ENCODE data around the gene PAQR8. TPM values are rescaled to one million over a fixed set of nuclear protein-coding genes. Genes with fewer than 3 reads are reported as not detected.
A peak's percentile ranks its signal among the peaks of the same experiment; 100 is the strongest.
"Not testable (repeated sequence)": the region's sequence is repeated elsewhere in the genome, so short reads cannot be mapped to it uniquely, and the experiment has no call there.

Gene PAQR8
- total RNA-seq, 1 donor from 2014 or later = 4.4 TPM

- no peak for DNase-seq (ENCODE audit: low read depth)
- no peaks in the 10 kb centered on the region for H3K36me3 ChIP-seq (ENCODE audit: control insufficient read depth, insufficient read depth, low read length)
- TF ChIP-seq CTCF (IDR thresholded peaks at IDR 0.05; ENCODE audit: insufficient read depth, low read length, poor library complexity, severe bottlenecking) = no peak
Measured at GRCh38 chr6:52420668-52421358, 58.9 kb downstream of the PAQR8 start.

GRCh38 chr6:52422156-52422555 lies 60.2 kb downstream of the PAQR8 start:
- no peak for TF ChIP-seq CTCF (IDR thresholded peaks at IDR 0.05; ENCODE audit: insufficient read depth, low read length, poor library complexity, severe bottlenecking)
- no peak for DNase-seq (ENCODE audit: low read depth)
- Histone ChIP-seq H3K27me3 (ENCODE audit: control insufficient read depth, insufficient read depth, low read length) (no peaks in the 10 kb centered on the region), H3K36me3 (ENCODE audit: control insufficient read depth, insufficient read depth, low read length) (no peaks in the 10 kb centered on the region), H3K4me3 (ENCODE audit: low read depth, low read length) (no peak overlapping the region)

More at GRCh38 chr6:52420668-52421358, 58.9 kb downstream of the PAQR8 start:
- no peaks in the 10 kb centered on the region for H3K27me3 ChIP-seq (ENCODE audit: control insufficient read depth, insufficient read depth, low read length)
- peak overlapping the region; percentile 89 for H3K4me3 ChIP-seq (ENCODE audit: low read depth, low read length)

- TF ChIP-seq CTCF (IDR thresholded peaks at IDR 0.05; ENCODE audit: insufficient read depth, low read length, poor library complexity, severe bottlenecking) = no peak
- Histone ChIP-seq H3K4me3 (ENCODE audit: low read depth, low read length) (no peak overlapping the region), H3K36me3 (ENCODE audit: control insufficient read depth, insufficient read depth, low read length) (no peaks in the 10 kb centered on the region), H3K27me3 (ENCODE audit: control insufficient read depth, insufficient read depth, low read length) (no peaks in the 10 kb centered on the region)
- no peak for DNase-seq (ENCODE audit: low read depth)
Measured at GRCh38 chr6:52423448-52423847, 61.5 kb downstream of the PAQR8 start.

- TF ChIP-seq CTCF (IDR thresholded peaks at IDR 0.05; ENCODE audit: insufficient read depth, low read length, poor library complexity, severe bottlenecking) = no peak
- no peaks in the 10 kb centered on the region for H3K27me3 ChIP-seq (ENCODE audit: control insufficient read depth, insufficient read depth, low read length)
- no peak overlapping the region for H3K4me3 ChIP-seq (ENCODE audit: low read depth, low read length)
- no peaks in the 10 kb centered on the region for H3K36me3 ChIP-seq (ENCODE audit: control insufficient read depth, insufficient read depth, low read length)
- peak; percentile 63 for DNase-seq (ENCODE audit: low read depth)
Measured at GRCh38 chr6:52423971-52424381, 62.0 kb downstream of the PAQR8 start.

- Histone ChIP-seq H3K36me3 (ENCODE audit: control insufficient read depth, insufficient read depth, low read length) (no peaks in the 10 kb centered on the region), H3K4me3 (ENCODE audit: low read depth, low read length) (no peak overlapping the region), H3K27me3 (ENCODE audit: control insufficient read depth, insufficient read depth, low read length) (no peaks in the 10 kb centered on the region)
- DNase-seq (ENCODE audit: low read depth) = no peak
- no peak for TF ChIP-seq CTCF (IDR thresholded peaks at IDR 0.05; ENCODE audit: insufficient read depth, low read length, poor library complexity, severe bottlenecking)
Measured at GRCh38 chr6:52424513-52424912, 62.6 kb downstream of the PAQR8 start.

GRCh38 chr6:52426667-52427066 lies 64.7 kb downstream of the PAQR8 start:
- no peak for TF ChIP-seq CTCF (IDR thresholded peaks at IDR 0.05; ENCODE audit: insufficient read depth, low read length, poor library complexity, severe bottlenecking)
- Histone ChIP-seq H3K27me3 (ENCODE audit: control insufficient read depth, insufficient read depth, low read length) (no peaks in the 10 kb centered on the region), H3K4me3 (ENCODE audit: low read depth, low read length) (no peak overlapping the region), H3K36me3 (ENCODE audit: control insufficient read depth, insufficient read depth, low read length) (no peaks in the 10 kb centered on the region)
- no peak for DNase-seq (ENCODE audit: low read depth)

- not testable (repeated sequence) for H3K27me3 ChIP-seq (ENCODE audit: control insufficient read depth, insufficient read depth, low read length); DNase-seq (ENCODE audit: low read depth); H3K36me3 ChIP-seq (ENCODE audit: control insufficient read depth, insufficient read depth, low read length); H3K4me3 ChIP-seq (ENCODE audit: low read depth, low read length)
Measured at GRCh38 chr6:52433294-52433693, 71.3 kb downstream of the PAQR8 start.
